SU-DHL-6 (cell line): ENCODE results near the gene ZNF281.

Source experiments
- EZH2phosphoT487 ChIP-seq: fragments of 200-600 bp; sonication (generic), shearing (Covaris generic); conservative IDR thresholded peaks from 2 replicates; pipeline ENCODE4 v1.6.1; 2018; ENCODE audit warnings: mild to moderate bottlenecking, antibody characterized with exemption, low read length, moderate library complexity, mixed read lengths
- TF ChIP-seq, protein P1 (sequence below): fragments of 200-600 bp; sonication (generic); IDR thresholded peaks from one replicate; pipeline ENCODE4 v1.5.1; 2017; ENCODE audit warnings: antibody characterized with exemption, mild to moderate bottlenecking, low read length, moderate library complexity; ENCODE audit not compliant: insufficient read depth, poor library complexity, severe bottlenecking

DNA sequence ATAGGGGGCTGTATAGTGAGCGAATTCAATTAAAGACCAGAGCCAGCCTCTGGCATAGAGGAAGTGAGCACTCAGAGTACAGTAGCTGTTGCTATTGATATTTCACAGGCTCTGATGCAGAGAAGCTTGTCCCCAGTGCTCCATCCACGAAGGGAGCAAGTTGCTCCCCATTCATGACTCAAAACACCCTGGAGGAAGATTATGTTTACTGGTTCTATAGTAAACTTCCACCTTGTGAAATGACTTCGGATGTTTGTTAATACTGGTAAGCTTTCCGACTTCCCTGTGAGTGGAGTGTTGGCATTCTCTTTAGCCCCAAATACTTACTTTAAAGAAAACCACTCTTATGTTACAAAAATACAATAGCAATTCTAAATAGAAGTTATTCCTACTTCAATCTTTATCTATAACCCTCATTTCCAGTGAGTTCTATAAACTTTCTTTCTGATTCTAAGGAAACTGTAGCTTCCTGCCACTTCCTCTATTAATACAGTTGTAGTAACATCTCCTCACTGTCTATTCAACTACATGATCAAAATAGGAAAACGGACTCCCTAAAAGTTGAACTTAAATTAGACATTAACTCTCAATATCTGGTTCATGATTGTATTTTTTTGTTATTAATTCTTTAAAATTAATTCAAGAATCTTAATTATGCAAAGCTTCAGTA lies 46.4 kb downstream of the ZNF281 start:
- TF ChIP-seq, protein P1, sequence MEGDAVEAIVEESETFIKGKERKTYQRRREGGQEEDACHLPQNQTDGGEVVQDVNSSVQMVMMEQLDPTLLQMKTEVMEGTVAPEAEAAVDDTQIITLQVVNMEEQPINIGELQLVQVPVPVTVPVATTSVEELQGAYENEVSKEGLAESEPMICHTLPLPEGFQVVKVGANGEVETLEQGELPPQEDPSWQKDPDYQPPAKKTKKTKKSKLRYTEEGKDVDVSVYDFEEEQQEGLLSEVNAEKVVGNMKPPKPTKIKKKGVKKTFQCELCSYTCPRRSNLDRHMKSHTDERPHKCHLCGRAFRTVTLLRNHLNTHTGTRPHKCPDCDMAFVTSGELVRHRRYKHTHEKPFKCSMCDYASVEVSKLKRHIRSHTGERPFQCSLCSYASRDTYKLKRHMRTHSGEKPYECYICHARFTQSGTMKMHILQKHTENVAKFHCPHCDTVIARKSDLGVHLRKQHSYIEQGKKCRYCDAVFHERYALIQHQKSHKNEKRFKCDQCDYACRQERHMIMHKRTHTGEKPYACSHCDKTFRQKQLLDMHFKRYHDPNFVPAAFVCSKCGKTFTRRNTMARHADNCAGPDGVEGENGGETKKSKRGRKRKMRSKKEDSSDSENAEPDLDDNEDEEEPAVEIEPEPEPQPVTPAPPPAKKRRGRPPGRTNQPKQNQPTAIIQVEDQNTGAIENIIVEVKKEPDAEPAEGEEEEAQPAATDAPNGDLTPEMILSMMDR, result no peak
- TF ChIP-seq EZH2phosphoT487, result no peak
